GM10266 (cell line): Measurements from ENCODE around the gene GLTPD2.

ENCODE experiments used
- DNase-seq: peaks from one replicate; pipeline ENCODE4 v3.0.0; 2012; ENCODE audit errors: extremely low spot score
- CTCF ChIP-seq: IDR thresholded peaks from 2 replicates; pipeline ENCODE4 v1.5.1; 2012; ENCODE audit warnings: mild to moderate bottlenecking, low read depth; ENCODE audit not compliant: control insufficient read depth, insufficient read depth; ENCODE audit errors: missing control alignments

Gene GLTPD2

GRCh38 chr17:4742629-4743028, 46.1 kb upstream of the GLTPD2 start:
- DNase-seq, result no peak
- no peak for TF ChIP-seq CTCF

- TF ChIP-seq CTCF, result no peak
- no peak for DNase-seq
Observed at GRCh38 chr17:4743216-4743615, 45.5 kb upstream of the GLTPD2 start.

- DNase-seq, result no peak
- TF ChIP-seq CTCF, result no peak
Observed at GRCh38 chr17:4743898-4744297, 44.9 kb upstream of the GLTPD2 start.

- no peak for DNase-seq
- TF ChIP-seq CTCF, result no peak
Observed at GRCh38 chr17:4744999-4745969, 43.5 kb upstream of the GLTPD2 start.

GRCh38 chr17:4747847-4748246, 40.9 kb upstream of the GLTPD2 start:
- DNase-seq, result peak; percentile 45
- TF ChIP-seq CTCF, result no peak

GRCh38 chr17:4748686-4749085, 40.1 kb upstream of the GLTPD2 start:
- no peak for DNase-seq

More at GRCh38 chr17:4748686-4749085, 40.1 kb upstream of the GLTPD2 start:
- TF ChIP-seq CTCF, result no peak
